CD4-positive, alpha-beta T cell treated with Interleukin-6 at 100 ng/mL for 8 hours (primary cell): ENCODE results near the gene C6orf118.

Source experiments
- DNase-seq: peaks from one replicate; pipeline ENCODE4 v3.0.0-alpha.2; 2020; ENCODE audit warnings: mixed read lengths, low spot score

Gene C6orf118

DNA sequence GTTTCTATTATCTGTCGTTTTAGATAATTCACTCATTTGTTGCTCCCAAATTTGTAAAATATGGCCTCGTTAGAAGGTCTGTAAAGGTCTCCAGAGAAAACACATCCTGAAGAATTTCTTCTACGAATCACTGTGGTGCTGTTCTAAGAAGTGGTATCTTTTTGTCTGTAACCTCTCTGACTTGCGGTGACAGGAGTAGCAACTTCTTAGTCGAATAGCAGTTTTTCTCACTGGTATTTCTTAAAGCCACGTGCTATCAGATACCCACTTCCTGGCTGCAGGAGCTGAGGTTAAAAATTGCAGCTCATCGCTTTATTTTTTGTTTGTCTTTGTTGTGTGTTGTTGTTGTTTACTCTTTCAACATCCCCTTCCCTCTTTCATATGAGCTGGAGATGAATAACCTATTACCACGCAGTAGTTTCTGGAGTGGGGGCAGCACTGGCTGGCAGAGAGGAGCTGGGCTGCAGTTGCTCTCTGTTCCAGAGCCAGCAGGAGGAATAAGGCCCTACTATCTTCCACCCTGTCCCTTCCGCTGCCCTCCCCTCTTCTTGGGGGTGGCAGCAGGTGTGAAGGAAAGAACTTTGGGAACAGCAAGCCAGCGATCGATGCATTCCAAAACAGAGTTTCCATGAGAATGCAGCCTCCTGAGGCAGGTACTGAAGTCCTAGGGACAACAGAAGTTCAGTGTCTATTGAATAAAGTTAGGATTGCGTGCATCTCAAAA lies 64.7 kb downstream of the C6orf118 start:
- DNase-seq = no peak

- DNase-seq = no peak
Observed at GRCh38 chr6:165243801-165244200, 65.6 kb downstream of the C6orf118 start.

GRCh38 chr6:165236326-165236725 lies 73.1 kb downstream of the C6orf118 start:
- DNase-seq = no peak

GRCh38 chr6:165232731-165233488 lies 76.5 kb downstream of the C6orf118 start:
- no peak for DNase-seq

- DNase-seq = no peak
Observed at GRCh38 chr6:165231581-165232561, 77.5 kb downstream of the C6orf118 start.

GRCh38 chr6:165231177-165231576 lies 78.2 kb downstream of the C6orf118 start:
- DNase-seq = no peak
